GM19035 (cell line): ENCODE data around the gene MSI2.

Experiments used
- ATAC-seq: cut with Tn5 transposase; IDR thresholded peaks from one replicate; pipeline ENCODE4 v1.9.1; 2021; ENCODE audit not compliant: unreplicated experiment

The MSI2 gene

GRCh38 chr17:57548421-57549410, 292.4 kb downstream of the MSI2 start:
- ATAC-seq = no peak

GRCh38 chr17:57549468-57549867, 293.1 kb downstream of the MSI2 start:
- ATAC-seq = no peak

- no peak for ATAC-seq
These were observed 293.7 kb downstream of the MSI2 start for GRCh38 chr17:57550016-57550415.

GRCh38 chr17:57550668-57551315, 294.5 kb downstream of the MSI2 start:
- no peak for ATAC-seq

- peak; percentile 46 for ATAC-seq
These were observed 295.2 kb downstream of the MSI2 start for GRCh38 chr17:57551321-57552079.

GRCh38 chr17:57552114-57552624, 295.8 kb downstream of the MSI2 start:
- peak; percentile 10 for ATAC-seq

GRCh38 chr17:57553526-57553925, 297.2 kb downstream of the MSI2 start:
- no peak for ATAC-seq

GRCh38 chr17:57553991-57554825, 297.9 kb downstream of the MSI2 start:
- ATAC-seq = no peak

- ATAC-seq = no peak
These were observed 298.7 kb downstream of the MSI2 start for GRCh38 chr17:57554826-57555635.

GRCh38 chr17:57555636-57556175, 299.4 kb downstream of the MSI2 start:
- ATAC-seq = no peak

- ATAC-seq = no peak
These were observed 300.0 kb downstream of the MSI2 start for GRCh38 chr17:57556320-57556719.

GRCh38 chr17:57556977-57557376, 300.7 kb downstream of the MSI2 start:
- no peak for ATAC-seq

GRCh38 chr17:57557416-57557815, 301.1 kb downstream of the MSI2 start:
- no peak for ATAC-seq

GRCh38 chr17:57557834-57558681, 301.7 kb downstream of the MSI2 start:
- no peak for ATAC-seq

GRCh38 chr17:57559226-57559625, 302.9 kb downstream of the MSI2 start:
- ATAC-seq = no peak

GRCh38 chr17:57559634-57560318, 303.5 kb downstream of the MSI2 start:
- no peak for ATAC-seq

- no peak for ATAC-seq
These were observed 304.0 kb downstream of the MSI2 start for GRCh38 chr17:57560319-57560705.
